HCT116 (cell line): Measurements from ENCODE around the gene ELP2. TPM values are rescaled to one million over a fixed set of nuclear protein-coding genes. Genes with fewer than 3 reads are reported as not detected.

ENCODE experiments used
- CBX3 ChIP-seq: IDR thresholded peaks from 2 replicates; pipeline ENCODE4 v1.6.1; 2012; ENCODE audit warnings: low read depth
- CEBPB ChIP-seq: IDR thresholded peaks from 2 replicates; pipeline ENCODE4 v1.6.1; 2012; ENCODE audit warnings: low read depth
- EGR1 ChIP-seq: IDR thresholded peaks from 2 replicates; pipeline ENCODE4 v1.6.1; 2012; ENCODE audit warnings: low read depth
- ELF1 ChIP-seq: IDR thresholded peaks from 2 replicates; pipeline ENCODE4 v1.6.1; 2012; ENCODE audit warnings: low read depth, borderline replicate concordance
- EZH2phosphoT487 ChIP-seq: fragments of 200-600 bp; IDR thresholded peaks from 2 replicates; pipeline ENCODE4 v1.6.1; 2018; ENCODE audit warnings: antibody characterized with exemption, borderline replicate concordance
- FOSL1 ChIP-seq: IDR thresholded peaks from 2 replicates; pipeline ENCODE4 v1.6.1; 2012; ENCODE audit warnings: low read depth
- POLR2AphosphoS5 ChIP-seq: IDR thresholded peaks from 2 replicates; pipeline ENCODE4 v1.6.1; 2011; ENCODE audit warnings: mild to moderate bottlenecking, low read depth, low read length, moderate library complexity
- RAD21 ChIP-seq: IDR thresholded peaks from 2 replicates; pipeline ENCODE4 v1.6.1; 2012; ENCODE audit warnings: low read depth, mild to moderate bottlenecking
- SIN3A ChIP-seq: IDR thresholded peaks from 2 replicates; pipeline ENCODE4 v1.6.1; 2012; ENCODE audit warnings: low read depth
- YY1 ChIP-seq: IDR thresholded peaks from 2 replicates; pipeline ENCODE4 v1.6.1; 2011; ENCODE audit warnings: low read length, low read depth, moderate library complexity, mild to moderate bottlenecking; ENCODE audit not compliant: insufficient replicate concordance; ENCODE audit errors: extremely low read depth
- ZFX ChIP-seq: fragments of 450-650 bp; IDR thresholded peaks from 2 replicates; pipeline ENCODE4 v1.6.1; 2017
- ZNF274 ChIP-seq: fragments of 200-500 bp; sonication (Bioruptor generic); IDR thresholded peaks from 2 replicates; pipeline ENCODE4 v1.6.1; 2014; ENCODE audit warnings: mild to moderate bottlenecking, low read depth, low read length, inconsistent platforms
- total RNA-seq: library from RNA; stranded (reverse); gene quantifications from one replicate; pipeline ENCODE4 v1.2.1, GENCODE V29; 2021; ENCODE audit not compliant: unreplicated experiment
- TF ChIP-seq, protein P1 (sequence below): IDR thresholded peaks from 2 replicates; pipeline ENCODE4 v1.6.1; 2012; ENCODE audit warnings: low read depth
- TF ChIP-seq, protein P2 (sequence below): IDR thresholded peaks from 2 replicates; pipeline ENCODE4 v1.6.1; 2011; ENCODE audit warnings: mild to moderate bottlenecking, low read length, moderate library complexity; ENCODE audit not compliant: insufficient replicate concordance; ENCODE audit errors: extremely low read depth
- TF ChIP-seq, protein P3 (sequence below): IDR thresholded peaks from 2 replicates; pipeline ENCODE4 v1.6.1; 2012

Gene ELP2
- total RNA-seq, 1 experiment from 2014 or later, result 109 TPM

DNA sequence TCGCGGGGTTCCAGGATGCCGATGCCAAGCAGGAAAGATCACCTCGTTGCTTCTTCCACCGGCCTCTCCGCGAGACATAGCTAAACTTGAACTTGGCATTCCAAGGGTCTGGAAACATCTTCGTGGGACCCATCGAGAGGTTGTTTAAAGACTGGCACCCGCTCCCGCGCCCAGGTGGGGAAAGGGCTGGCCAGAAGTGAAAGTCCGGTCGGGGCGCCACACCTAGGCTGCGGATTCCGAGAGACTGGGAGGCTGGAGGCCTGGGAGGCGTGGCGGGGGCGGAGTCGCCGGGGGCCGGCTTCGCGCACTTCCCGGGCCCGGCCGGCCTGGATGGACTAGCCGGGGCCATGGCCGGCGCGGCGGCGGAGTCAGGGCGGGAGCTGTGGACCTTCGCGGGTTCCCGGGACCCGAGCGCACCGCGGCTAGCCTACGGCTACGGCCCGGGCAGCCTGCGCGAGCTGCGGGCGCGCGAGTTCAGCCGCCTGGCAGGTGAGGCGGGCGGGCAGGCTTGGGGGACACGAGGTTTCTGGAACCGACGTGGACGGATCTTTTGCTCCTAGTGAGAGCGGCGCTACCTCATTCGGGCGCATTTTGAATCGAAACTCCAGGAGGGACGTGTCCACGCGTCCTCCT is 57.6 kb downstream of the ELP2 start, which contains the start of gene MOCOS (continued):
- TF ChIP-seq, protein P1, sequence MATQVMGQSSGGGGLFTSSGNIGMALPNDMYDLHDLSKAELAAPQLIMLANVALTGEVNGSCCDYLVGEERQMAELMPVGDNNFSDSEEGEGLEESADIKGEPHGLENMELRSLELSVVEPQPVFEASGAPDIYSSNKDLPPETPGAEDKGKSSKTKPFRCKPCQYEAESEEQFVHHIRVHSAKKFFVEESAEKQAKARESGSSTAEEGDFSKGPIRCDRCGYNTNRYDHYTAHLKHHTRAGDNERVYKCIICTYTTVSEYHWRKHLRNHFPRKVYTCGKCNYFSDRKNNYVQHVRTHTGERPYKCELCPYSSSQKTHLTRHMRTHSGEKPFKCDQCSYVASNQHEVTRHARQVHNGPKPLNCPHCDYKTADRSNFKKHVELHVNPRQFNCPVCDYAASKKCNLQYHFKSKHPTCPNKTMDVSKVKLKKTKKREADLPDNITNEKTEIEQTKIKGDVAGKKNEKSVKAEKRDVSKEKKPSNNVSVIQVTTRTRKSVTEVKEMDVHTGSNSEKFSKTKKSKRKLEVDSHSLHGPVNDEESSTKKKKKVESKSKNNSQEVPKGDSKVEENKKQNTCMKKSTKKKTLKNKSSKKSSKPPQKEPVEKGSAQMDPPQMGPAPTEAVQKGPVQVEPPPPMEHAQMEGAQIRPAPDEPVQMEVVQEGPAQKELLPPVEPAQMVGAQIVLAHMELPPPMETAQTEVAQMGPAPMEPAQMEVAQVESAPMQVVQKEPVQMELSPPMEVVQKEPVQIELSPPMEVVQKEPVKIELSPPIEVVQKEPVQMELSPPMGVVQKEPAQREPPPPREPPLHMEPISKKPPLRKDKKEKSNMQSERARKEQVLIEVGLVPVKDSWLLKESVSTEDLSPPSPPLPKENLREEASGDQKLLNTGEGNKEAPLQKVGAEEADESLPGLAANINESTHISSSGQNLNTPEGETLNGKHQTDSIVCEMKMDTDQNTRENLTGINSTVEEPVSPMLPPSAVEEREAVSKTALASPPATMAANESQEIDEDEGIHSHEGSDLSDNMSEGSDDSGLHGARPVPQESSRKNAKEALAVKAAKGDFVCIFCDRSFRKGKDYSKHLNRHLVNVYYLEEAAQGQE, result no peak
- no peak for TF ChIP-seq CBX3
- peak; percentile 64 for TF ChIP-seq YY1
- no peak for TF ChIP-seq FOSL1
- peak; percentile 87 for TF ChIP-seq POLR2AphosphoS5
- TF ChIP-seq ELF1, result no peak
- peak; percentile 57 for TF ChIP-seq ZFX
- peak; percentile 68 for TF ChIP-seq EGR1
- TF ChIP-seq, protein P2, sequence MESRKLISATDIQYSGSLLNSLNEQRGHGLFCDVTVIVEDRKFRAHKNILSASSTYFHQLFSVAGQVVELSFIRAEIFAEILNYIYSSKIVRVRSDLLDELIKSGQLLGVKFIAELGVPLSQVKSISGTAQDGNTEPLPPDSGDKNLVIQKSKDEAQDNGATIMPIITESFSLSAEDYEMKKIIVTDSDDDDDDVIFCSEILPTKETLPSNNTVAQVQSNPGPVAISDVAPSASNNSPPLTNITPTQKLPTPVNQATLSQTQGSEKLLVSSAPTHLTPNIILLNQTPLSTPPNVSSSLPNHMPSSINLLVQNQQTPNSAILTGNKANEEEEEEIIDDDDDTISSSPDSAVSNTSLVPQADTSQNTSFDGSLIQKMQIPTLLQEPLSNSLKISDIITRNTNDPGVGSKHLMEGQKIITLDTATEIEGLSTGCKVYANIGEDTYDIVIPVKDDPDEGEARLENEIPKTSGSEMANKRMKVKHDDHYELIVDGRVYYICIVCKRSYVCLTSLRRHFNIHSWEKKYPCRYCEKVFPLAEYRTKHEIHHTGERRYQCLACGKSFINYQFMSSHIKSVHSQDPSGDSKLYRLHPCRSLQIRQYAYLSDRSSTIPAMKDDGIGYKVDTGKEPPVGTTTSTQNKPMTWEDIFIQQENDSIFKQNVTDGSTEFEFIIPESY, result no peak
- no peak for TF ChIP-seq ZNF274
- TF ChIP-seq SIN3A, result peak; percentile 71; the same call in 1 of the 2 replicates
- TF ChIP-seq, protein P3, sequence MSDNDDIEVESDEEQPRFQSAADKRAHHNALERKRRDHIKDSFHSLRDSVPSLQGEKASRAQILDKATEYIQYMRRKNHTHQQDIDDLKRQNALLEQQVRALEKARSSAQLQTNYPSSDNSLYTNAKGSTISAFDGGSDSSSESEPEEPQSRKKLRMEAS, result peak; percentile 60; the same call in 1 of the 2 replicates
- TF ChIP-seq EZH2phosphoT487, result no peak
- TF ChIP-seq RAD21, result no peak
- TF ChIP-seq CEBPB, result no peak
